GM13976 (cell line): Measurements from ENCODE around the gene LAMC1.

Experiments used
- DNase-seq: peaks from one replicate; pipeline ENCODE4 v3.0.0; 2012; ENCODE audit warnings: low spot score
- in situ Hi-C: fragments of 300-500 bp; cut with MboI; formaldehyde crosslinking; loops from one replicate; pipeline ENCODE4 v1.12.0; 2022; ENCODE audit warnings: low sequenced_read_pairs, mixed read lengths, inconsistent platforms; ENCODE audit not compliant: unreplicated experiment
- TF ChIP-seq, protein P1 (sequence below): IDR thresholded peaks from 2 replicates; pipeline ENCODE4 v1.5.1; 2012; ENCODE audit warnings: borderline replicate concordance, mild to moderate bottlenecking; ENCODE audit not compliant: insufficient read depth; ENCODE audit errors: extremely low read depth, missing control alignments, control extremely low read depth

LAMC1 gene

DNA sequence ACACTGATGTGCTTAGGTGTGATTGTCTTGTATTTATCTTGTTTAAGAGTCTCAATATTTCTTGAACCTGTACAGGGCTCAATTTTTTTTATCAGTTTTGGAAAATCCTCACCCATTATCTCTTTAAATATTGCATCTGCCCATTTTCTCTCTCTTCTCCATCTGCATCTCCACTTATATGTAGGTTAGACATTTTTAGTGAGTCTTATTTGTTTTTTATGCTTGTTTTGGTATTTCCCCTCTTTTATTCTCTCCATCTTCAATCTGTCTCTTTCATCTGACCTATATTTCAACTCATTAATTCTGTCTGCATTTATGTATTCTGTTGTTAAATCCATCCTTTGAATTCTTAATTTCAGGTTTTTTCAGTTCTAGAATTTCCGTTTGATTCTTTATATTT is 37.3 kb upstream of the LAMC1 start:
- in situ Hi-C loops = no loop called here
- no peak for DNase-seq
- TF ChIP-seq, protein P1, sequence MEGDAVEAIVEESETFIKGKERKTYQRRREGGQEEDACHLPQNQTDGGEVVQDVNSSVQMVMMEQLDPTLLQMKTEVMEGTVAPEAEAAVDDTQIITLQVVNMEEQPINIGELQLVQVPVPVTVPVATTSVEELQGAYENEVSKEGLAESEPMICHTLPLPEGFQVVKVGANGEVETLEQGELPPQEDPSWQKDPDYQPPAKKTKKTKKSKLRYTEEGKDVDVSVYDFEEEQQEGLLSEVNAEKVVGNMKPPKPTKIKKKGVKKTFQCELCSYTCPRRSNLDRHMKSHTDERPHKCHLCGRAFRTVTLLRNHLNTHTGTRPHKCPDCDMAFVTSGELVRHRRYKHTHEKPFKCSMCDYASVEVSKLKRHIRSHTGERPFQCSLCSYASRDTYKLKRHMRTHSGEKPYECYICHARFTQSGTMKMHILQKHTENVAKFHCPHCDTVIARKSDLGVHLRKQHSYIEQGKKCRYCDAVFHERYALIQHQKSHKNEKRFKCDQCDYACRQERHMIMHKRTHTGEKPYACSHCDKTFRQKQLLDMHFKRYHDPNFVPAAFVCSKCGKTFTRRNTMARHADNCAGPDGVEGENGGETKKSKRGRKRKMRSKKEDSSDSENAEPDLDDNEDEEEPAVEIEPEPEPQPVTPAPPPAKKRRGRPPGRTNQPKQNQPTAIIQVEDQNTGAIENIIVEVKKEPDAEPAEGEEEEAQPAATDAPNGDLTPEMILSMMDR = no peak

DNA sequence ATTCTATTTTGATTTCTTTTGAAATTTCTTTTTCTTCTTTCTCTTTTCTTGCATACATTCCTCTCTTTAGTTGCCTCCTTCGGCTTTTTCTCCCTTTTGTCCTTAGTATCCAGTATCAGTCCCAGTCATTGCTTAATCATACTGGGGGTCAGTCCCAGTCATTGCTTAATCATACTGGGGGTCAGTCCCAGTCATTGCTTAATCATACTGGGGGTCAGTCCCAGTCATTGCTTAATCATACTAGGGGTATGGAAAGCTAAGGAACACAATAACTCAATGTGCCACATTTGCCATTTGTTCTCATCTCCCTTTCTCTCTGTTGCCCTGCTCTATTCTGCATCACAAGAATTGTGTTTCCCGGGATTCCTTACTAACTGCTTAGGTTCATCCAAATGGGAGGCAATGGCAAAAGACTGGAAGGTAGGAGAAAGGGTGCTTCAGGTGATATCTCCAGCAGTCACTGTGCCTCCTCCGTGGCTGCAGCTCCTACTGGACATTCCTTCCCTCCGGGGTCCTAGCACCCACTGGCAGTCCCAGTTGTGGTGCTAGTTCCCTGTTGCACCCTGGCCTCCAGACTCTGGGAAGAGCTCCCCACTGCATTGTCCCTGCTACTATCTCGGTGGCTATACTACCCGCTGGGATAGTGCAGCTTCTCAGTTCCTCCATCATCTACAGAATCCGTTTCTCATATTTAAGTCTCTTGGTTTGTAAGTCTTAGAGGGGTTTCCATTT is 32.6 kb upstream of the LAMC1 start:
- TF ChIP-seq, protein P1 = no peak
- DNase-seq = no peak
- in situ Hi-C loops = no loop called here

DNA sequence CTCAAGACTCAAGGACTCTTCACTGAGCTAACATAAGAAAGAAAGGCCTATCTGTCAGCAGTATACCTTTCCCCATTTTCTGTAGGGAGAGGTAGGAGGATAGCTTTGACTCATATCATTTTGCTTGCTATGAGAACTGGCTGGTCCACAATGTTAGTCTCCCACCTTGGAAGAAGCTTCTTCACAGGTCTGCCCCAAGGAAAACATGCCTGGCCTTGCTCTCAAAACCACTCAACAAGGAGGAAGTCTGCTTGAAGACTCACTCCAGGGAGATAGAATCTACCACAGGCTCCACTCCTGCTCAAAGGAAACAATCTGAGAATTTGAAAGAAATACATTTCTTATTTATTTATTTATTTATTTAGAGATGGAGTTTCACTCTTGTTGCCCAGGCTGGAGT is 29.5 kb upstream of the LAMC1 start:
- in situ Hi-C loops = no loop called here
- TF ChIP-seq, protein P1 = no peak
- no peak for DNase-seq

DNA sequence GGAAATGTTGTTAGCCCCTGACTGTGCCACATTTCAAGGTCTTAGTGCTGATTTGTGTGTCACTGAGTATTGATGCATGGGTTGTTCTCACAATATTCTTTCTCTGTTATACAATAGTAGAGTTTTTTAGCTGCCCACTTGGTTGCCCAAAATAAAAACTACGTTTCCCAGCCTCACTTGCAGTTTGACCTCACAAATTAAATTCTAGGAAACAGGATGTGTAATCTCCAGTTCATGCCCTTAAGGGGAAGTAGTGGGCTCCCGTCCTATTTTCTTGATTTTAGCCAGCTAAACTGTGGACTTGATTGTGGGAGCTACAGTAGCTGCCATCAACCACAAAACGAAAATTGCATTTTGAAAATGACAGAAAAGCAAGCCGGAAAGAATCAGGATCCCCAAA is 27.3 kb upstream of the LAMC1 start:
- no peak for DNase-seq
- TF ChIP-seq, protein P1 = no peak
- in situ Hi-C loops = no loop called here

DNA sequence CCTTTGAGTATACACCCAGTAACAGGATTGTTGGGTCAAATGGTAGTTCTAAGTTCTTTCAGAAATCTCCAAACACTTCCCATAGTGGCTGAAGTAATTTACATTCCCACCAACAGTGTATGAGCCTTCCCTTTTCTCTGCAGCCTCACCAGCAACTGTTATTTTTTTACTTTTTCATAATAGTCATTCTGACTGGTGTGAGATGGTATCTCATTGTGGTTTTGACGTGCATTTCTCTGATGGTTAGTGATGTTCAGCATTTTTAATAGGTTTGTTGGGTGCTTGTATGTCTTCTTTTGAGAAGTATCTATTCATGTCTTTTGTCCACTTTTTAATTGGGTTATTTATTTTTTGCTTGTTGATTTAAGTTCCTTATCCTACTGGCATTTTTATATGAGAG is 26.4 kb upstream of the LAMC1 start:
- TF ChIP-seq, protein P1 = no peak
- DNase-seq = no peak

DNA sequence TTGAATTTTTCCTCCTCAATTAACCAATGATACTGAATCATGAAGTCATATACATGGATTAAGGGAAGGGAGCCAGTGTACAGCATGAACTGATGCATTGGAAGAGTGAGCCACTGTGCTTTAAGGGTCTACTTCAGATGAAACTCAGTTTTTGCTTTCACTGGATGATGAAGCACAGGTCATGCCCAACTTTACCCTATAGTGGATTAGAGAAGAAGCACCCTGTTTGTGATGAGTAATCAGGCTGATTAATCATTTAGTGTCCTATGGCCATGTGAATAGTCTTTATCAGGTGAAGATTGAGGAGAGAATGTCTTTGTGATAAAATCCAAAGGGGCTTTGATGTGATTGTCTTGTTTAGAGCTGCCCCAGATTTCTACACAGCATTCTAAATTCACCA is 24.7 kb upstream of the LAMC1 start:
- TF ChIP-seq, protein P1 = no peak
- in situ Hi-C loops = no loop called here
- no peak for DNase-seq

More for the DNA sequence above, 26.4 kb upstream of the LAMC1 start:
- in situ Hi-C loops = no loop called here
